AG10803 (cell line): ENCODE results near the gene SP140L.

Experiments
- DNase-seq: peaks from one replicate; pipeline ENCODE4 v3.0.0; 2010; ENCODE audit warnings: low read depth
- H3K4me3 ChIP-seq: 2 replicates; pipeline ENCODE4 v1.5.1; 2011; ENCODE audit warnings: mild to moderate bottlenecking, low read length, control low read depth
- CTCF ChIP-seq: conservative IDR thresholded peaks from 2 replicates; pipeline ENCODE4 v1.5.1; 2011; ENCODE audit warnings: mild to moderate bottlenecking, low read length, control low read depth, inconsistent platforms

The SP140L gene

GRCh38 chr2:230412846-230413245 is 85.9 kb downstream of the SP140L start:
- H3K4me3 ChIP-seq: no peak overlapping the region
- no peak for TF ChIP-seq CTCF
- no peak for DNase-seq

- no peak for TF ChIP-seq CTCF
- no peak for DNase-seq
- H3K4me3 ChIP-seq: no peak overlapping the region
These were observed 86.5 kb downstream of the SP140L start for GRCh38 chr2:230413479-230413878.

DNA sequence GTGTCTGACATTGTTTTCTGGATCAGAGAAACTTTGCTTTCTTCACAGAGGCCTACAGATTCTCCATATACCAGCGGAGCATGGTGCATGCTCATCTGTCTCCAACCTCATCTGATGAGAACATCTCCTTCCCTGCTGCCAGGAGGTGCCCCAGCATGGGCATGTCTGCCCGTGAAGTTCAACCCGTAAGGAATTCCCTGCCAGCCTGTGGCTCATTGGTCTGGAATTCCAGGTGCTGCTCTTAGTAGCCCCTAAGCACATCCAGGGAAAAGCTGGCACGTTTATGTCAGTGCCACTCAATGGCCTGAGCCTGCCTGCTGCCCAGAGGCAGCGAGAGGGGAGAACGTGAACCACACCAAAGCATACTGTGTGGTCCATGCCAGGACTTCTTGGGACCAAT is 87.3 kb downstream of the SP140L start:
- no peak for TF ChIP-seq CTCF
- no peak overlapping the region for H3K4me3 ChIP-seq
- DNase-seq: no peak

DNA sequence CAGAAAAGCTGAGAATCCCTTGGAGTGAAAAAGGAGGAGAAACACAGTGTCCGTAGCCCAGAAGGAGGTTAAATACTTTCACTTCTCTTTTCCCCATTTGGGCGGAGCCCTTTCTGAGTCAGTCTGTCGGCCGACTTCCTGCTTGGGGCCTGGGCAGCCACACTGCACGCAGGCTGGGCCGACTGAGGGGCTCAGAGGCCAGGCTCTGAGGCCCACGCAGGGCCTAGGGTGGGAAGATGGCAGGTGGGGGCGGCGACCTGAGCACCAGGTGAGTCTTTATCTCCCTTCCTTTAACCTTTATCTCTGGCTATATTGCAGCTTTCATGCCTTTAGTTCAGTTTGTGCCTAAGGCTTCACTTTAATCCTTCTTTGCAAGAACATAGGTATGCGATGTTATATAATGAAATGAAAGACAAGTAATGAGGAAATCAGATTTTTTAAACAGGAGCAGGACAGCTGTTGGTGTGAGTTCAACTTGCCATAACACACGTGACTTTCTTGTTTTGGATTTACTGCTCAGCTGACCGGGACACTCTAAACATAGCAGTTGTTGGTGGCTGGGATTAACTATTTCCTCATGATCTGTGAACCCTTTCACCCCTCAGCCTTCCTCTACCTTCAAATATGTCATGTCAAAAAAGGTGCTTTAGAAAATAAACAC is 89.2 kb downstream of the SP140L start, which contains the start of gene SP100:
Gene SP100 (plus strand): TSS at position 141 of the 661 bp plus-strand sequence. CDS start 96 bp downstream, at position 237.
- DNase-seq: peak; percentile 85
- TF ChIP-seq CTCF: no peak
- peak within 1 kb of the TSS; percentile 77 for H3K4me3 ChIP-seq

DNA sequence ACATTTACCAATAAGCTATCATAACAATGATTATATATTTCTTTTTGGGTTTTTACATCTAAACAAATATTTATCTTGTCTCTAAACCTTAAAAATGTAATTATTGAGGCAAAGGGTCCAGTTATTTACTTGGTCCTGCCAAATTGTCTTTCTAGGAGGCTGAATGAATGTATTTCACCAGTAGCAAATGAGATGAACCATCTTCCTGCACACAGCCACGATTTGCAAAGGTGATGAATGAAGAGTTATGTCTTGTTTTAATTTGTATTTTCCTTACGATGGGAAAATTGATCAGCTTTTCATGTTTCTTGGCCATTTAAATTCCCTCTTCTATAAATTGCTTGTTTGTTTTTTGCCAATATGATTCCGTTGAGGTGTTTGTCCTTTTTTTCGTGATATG is 90.4 kb downstream of the SP140L start:
- TF ChIP-seq CTCF: no peak
- H3K4me3 ChIP-seq: peak overlapping the region; percentile 77
- no peak for DNase-seq

DNA sequence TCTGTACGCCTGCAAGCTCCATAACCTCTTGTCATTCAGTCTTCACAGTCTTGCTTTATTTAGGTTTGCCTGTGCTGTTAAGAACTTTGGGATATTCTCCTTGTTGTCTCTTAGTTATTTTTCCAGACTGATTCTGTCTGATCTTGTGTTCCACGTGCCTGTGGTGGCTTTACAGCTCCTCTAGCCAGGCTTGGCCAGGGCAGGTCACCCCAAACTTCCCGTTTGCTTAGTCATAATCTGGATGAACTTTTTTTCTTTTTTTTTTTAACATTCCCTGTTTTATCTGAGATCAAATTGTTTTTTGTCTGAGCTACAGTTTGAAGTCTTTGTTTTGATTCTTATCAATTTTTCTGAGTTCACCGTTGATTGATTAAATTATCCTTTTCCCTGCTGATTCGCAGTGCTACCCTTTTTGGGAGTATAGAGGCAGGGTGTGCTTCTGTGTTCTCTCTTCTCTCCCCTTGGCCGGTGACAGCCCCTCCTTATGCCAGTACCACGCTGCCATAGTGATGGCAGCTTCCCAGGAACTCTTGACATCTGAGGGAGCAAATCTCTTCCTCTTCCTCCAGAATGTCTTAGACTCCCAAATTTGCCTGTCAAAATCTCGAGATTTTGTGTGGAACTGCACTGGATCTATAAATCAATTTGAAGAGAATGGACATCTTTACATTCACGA is 91.5 kb downstream of the SP140L start:
- peak overlapping the region; percentile 29 for H3K4me3 ChIP-seq
- DNase-seq: peak; percentile 71
- no peak for TF ChIP-seq CTCF

DNA sequence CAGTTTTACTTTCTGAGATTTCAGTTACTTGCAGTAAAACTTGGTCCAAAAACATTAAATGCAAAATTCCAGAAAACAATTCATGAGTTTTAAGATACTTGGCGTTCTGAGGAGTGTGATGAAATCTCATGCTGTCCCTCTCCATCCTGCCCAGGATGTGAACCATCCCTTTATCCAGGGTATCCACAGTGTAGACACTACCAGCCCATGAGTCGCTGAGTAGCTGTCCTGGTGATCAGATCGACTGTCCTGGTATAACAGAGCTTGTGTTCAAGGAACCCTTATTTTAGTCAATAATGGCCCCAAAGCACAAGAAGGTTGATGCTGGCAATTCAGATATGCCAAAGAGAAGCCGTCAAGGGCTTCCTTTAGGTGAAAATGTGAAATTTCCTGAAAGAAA is 92.2 kb downstream of the SP140L start:
- TF ChIP-seq CTCF: no peak
- H3K4me3 ChIP-seq: no peak overlapping the region
- no peak for DNase-seq
